ENCODE measurements around the gene SAP130.

SAP130 gene

GRCh38 chr2:128026448-128027277 is 1.2 kb downstream of the SAP130 start:
- no peak for DNase-seq (ENCODE audit: low read depth)

GRCh38 chr2:128024816-128025215 is 3.0 kb downstream of the SAP130 start:
- no peak for DNase-seq (ENCODE audit: low read depth)

- DNase-seq (ENCODE audit: low read depth) = no peak
These were observed 10.3 kb downstream of the SAP130 start for GRCh38 chr2:128017561-128017960.

GRCh38 chr2:128016620-128017019 is 11.2 kb downstream of the SAP130 start:
- DNase-seq (ENCODE audit: low read depth) = no peak

GRCh38 chr2:128012698-128013097 is 15.2 kb downstream of the SAP130 start:
- DNase-seq (ENCODE audit: low read depth) = no peak

GRCh38 chr2:128008074-128008672 is 19.7 kb downstream of the SAP130 start:
- no peak for DNase-seq (ENCODE audit: low read depth)

- DNase-seq (ENCODE audit: low read depth) = no peak
These were observed 23.4 kb downstream of the SAP130 start for GRCh38 chr2:128004509-128004908.

- DNase-seq (ENCODE audit: low read depth) = no peak
These were observed 24.4 kb downstream of the SAP130 start for GRCh38 chr2:128003463-128003862.

- DNase-seq (ENCODE audit: low read depth) = no peak
These were observed 31.7 kb downstream of the SAP130 start for GRCh38 chr2:127996160-127996559.

- no peak for DNase-seq (ENCODE audit: low read depth)
These were observed 32.1 kb downstream of the SAP130 start for GRCh38 chr2:127995725-127996124.

- DNase-seq (ENCODE audit: low read depth) = no peak
These were observed 34.2 kb downstream of the SAP130 start for GRCh38 chr2:127993659-127994058.

GRCh38 chr2:127991742-127992141 is 36.1 kb downstream of the SAP130 start:
- no peak for DNase-seq (ENCODE audit: low read depth)

- no peak for DNase-seq (ENCODE audit: low read depth)
These were observed 41.2 kb downstream of the SAP130 start for GRCh38 chr2:127986548-127987079.

- no peak for DNase-seq (ENCODE audit: low read depth)
These were observed 42.1 kb downstream of the SAP130 start for GRCh38 chr2:127985735-127986134.

GRCh38 chr2:127985026-127985734 is 42.7 kb downstream of the SAP130 start:
- DNase-seq (ENCODE audit: low read depth) = no peak

- DNase-seq (ENCODE audit: low read depth) = no peak
These were observed 43.3 kb downstream of the SAP130 start for GRCh38 chr2:127984551-127984950.

GRCh38 chr2:127969446-127969845 is 58.4 kb downstream of the SAP130 start:
- no peak for DNase-seq (ENCODE audit: low read depth)

- no peak for DNase-seq (ENCODE audit: low read depth)
These were observed 59.1 kb downstream of the SAP130 start for GRCh38 chr2:127968610-127969339.

GRCh38 chr2:127961729-127962128 is 66.1 kb downstream of the SAP130 start:
- DNase-seq (ENCODE audit: low read depth) = no peak

GRCh38 chr2:127957240-127957639 is 70.6 kb downstream of the SAP130 start:
- no peak for DNase-seq (ENCODE audit: low read depth)

GRCh38 chr2:127954857-127955256 is 73.0 kb downstream of the SAP130 start:
- DNase-seq (ENCODE audit: low read depth) = no peak

GRCh38 chr2:127953849-127954248 is 74.0 kb downstream of the SAP130 start:
- DNase-seq (ENCODE audit: low read depth) = no peak

Measured in CMK (cell line).